ENCODE data around the gene NOX5. TPM values are rescaled to one million over a fixed set of nuclear protein-coding genes. Genes with fewer than 3 reads are reported as not detected.

Gene NOX5
- total RNA-seq, 1 donor from 2014 or later = 0.14 TPM

- intact Hi-C loops (cut with DNase I) = loop anchor here (5.0 kb wide), 1 partner anchor 327 kb away; no protein-coding TSS in a partner anchor
- no peak overlapping the region for H3K4me3 ChIP-seq
- H3K27me3 ChIP-seq = no peaks in the 10 kb centered on the region
- no peak for TF ChIP-seq CTCF (IDR thresholded peaks at IDR 0.05)
- H3K36me3 ChIP-seq = no peaks in the 10 kb centered on the region
- DNase-seq (no peak), ATAC-seq (no peak)
- no peaks in the 10 kb centered on the region for H3K9me3 ChIP-seq
- H3K4me1 ChIP-seq = peaks cover 12% of the 10 kb centered on the region
- no peak overlapping the region for H3K27ac ChIP-seq
Observed at GRCh38 chr15:69060744-69061143, 46.2 kb downstream of the NOX5 start.

GRCh38 chr15:69061414-69061842 lies 46.9 kb downstream of the NOX5 start:
- H3K4me1 ChIP-seq = peaks cover 12% of the 10 kb centered on the region
- no peak overlapping the region for H3K27ac ChIP-seq
- no peaks in the 10 kb centered on the region for H3K36me3 ChIP-seq
- no peak for DNase-seq
- H3K9me3 ChIP-seq = no peaks in the 10 kb centered on the region
- intact Hi-C loops (cut with DNase I) = loop anchor here (5.0 kb wide), 1 partner anchor 326 kb away; no protein-coding TSS in a partner anchor
- TF ChIP-seq CTCF (IDR thresholded peaks at IDR 0.05) = no peak
- no peak overlapping the region for H3K4me3 ChIP-seq
- ATAC-seq = no peak
- H3K27me3 ChIP-seq = no peaks in the 10 kb centered on the region

- TF ChIP-seq CTCF (IDR thresholded peaks at IDR 0.05) = no peak
- Histone ChIP-seq H3K36me3 (no peaks in the 10 kb centered on the region), H3K27ac (no peak overlapping the region), H3K9me3 (no peaks in the 10 kb centered on the region), H3K4me1 (peaks cover 3% of the 10 kb centered on the region), H3K27me3 (no peaks in the 10 kb centered on the region), H3K4me3 (no peak overlapping the region)
- intact Hi-C loops (cut with DNase I) = loop anchor here (5.0 kb wide), 1 partner anchor 323 kb away; no protein-coding TSS in a partner anchor
- ATAC-seq = no peak
- no peak for DNase-seq
Observed at GRCh38 chr15:69064649-69065048, 50.2 kb downstream of the NOX5 start.

GRCh38 chr15:69066007-69066995 lies 51.8 kb downstream of the NOX5 start:
- Histone ChIP-seq H3K4me3 (no peak overlapping the region), H3K36me3 (no peaks in the 10 kb centered on the region), H3K4me1 (no peaks in the 10 kb centered on the region), H3K27me3 (no peaks in the 10 kb centered on the region), H3K9me3 (no peaks in the 10 kb centered on the region), H3K27ac (no peak overlapping the region)
- DNase-seq (no peak), ATAC-seq (no peak)
- intact Hi-C loops (cut with DNase I) = no loop called here
- no peak for TF ChIP-seq CTCF (IDR thresholded peaks at IDR 0.05)

- Histone ChIP-seq H3K27ac (no peak overlapping the region), H3K4me3 (no peak overlapping the region), H3K36me3 (no peaks in the 10 kb centered on the region), H3K4me1 (no peaks in the 10 kb centered on the region), H3K9me3 (no peaks in the 10 kb centered on the region), H3K27me3 (no peaks in the 10 kb centered on the region)
- no peak for DNase-seq
- intact Hi-C loops (cut with DNase I) = no loop called here
- ATAC-seq = no peak
- no peak for TF ChIP-seq CTCF (IDR thresholded peaks at IDR 0.05)
Observed at GRCh38 chr15:69067296-69067695, 52.8 kb downstream of the NOX5 start.
